Stimulated activated CD4-positive, alpha-beta T cell treated with anti-CD3 and anti-CD28 coated beads, Interleukin-2, amount 100 ng/mL, for 48 hours (primary cell): Measurements from ENCODE around the gene IGSF9.
A peak's percentile ranks its signal among the peaks of the same experiment; 100 is the strongest.

Source experiments
- DNase-seq, 2 donors: peaks; one replicate each; pipeline ENCODE4 v3.0.0-alpha.2; 2020

Gene IGSF9

DNA sequence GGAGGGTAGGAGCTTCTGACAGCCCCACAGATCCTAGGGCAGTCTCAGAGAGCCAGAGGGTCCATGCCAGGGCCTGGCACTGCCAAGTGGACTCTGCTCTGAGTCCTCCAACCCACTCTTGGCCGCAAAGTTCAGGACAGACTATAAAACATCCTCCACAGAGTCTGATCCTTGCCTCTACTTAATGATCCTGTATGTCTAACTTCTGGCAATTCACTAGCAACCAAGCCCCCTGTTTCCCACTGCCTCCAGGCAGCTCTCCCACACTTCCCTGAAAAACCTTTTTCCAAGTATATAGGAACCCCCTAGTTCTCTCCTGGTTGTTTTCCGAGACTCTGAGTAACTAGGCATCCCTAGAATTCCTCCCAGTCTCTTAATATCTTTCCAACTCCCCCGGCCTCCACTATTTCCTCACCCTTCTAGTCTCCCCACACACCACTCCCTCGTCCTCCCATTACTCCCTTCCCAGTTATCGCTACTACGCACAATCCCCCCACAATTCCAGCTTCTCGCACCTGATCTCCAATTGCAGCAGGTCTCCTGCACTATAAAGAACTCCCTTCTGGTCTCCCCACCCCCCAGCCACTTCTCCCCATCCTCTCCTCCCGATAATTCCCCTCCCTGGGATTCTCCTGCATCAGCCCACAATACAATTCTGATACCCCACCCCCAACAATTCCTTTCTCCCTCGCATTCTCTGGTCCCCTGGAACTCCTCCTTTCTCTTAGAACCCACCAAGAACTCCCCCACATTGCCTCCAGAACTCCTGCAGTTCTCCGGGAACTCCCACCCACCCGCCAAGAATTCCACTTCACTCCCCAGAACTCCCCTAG lies 574 bp downstream of the IGSF9 start:
- no peak for DNase-seq

DNA sequence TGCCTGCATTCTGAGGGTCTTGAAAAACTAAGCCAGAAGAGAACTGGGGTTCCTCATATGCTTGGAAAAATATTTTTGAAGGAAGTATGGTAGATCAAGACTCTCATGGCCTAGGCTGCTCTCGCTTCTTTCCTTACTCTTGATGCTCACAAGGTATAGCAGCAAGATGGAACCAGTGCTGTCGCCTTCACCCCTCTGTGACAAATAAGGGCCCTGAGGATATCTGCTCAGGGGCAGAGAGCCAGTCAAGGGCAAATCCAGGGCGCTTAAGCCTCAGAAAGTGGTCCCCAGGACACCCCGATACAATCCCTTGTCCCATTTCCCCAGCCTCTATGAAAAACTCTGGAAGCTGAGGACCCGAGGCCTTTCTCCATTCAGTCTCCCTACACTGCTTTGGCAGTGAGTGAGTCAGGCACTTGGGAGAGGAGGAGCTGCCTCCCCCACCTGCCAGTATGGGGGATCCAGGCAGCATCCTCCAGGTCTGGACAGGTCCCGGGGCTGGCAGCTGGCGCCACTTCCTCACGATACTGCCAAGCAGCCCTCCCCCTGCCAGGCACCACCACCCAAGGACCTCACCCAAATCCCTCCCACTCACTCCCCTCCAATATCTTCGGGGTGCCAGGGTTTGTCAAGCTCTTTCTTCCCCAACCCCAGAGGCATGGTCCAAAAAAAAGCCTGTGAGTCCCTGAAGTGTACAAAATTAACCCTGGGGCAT lies 1.3 kb downstream of the IGSF9 start:
- no peak for DNase-seq

DNA sequence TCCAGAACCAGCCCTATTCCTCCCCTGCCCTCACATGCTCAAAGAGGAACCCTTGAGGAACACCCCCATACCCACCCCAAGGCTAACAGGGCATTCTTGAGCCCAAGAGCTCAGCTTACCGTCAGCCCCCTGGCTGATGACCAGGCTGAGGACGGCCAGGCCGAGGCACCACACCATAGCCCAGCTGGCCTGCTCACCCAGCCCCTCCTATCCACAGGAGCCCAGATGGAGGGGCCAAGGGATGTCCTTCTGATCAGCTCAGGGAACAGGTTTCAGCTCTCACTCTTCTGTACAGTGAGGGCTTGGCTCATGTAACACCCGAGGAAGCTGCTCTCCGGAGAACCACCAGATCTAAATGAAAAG lies 2.2 kb downstream of the IGSF9 start:
- no peak for DNase-seq

DNA sequence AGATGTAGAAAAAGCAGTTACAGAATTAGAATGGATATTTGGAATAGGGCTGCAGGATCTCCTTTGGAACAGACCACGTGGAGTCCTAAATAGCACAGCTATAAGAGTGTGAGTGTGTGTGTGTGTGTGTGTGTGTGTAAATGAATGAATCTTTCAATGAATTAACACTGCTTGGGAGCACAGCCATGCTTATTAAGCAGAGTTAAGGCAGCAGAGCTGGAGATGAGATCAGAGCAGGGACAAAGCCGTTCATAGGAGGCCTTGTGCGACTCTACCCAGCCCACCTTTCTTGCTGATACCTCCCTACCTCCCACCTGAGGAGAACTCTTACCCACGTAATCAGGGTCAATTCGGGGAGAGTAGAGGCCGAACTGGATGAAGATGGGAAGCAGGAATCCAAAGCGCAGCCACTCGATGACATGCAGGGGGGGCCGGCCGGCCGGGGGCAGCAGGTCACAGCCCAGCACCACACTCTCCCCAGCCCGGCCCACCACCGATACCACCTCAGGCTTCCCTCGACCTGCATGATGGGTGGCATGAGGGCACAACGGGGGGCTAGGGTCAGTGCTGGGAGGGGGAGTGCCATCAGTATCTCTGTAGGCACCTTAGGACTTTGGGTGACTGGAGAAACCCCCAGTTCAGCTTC lies 2.7 kb downstream of the IGSF9 start:
- no peak for DNase-seq

DNA sequence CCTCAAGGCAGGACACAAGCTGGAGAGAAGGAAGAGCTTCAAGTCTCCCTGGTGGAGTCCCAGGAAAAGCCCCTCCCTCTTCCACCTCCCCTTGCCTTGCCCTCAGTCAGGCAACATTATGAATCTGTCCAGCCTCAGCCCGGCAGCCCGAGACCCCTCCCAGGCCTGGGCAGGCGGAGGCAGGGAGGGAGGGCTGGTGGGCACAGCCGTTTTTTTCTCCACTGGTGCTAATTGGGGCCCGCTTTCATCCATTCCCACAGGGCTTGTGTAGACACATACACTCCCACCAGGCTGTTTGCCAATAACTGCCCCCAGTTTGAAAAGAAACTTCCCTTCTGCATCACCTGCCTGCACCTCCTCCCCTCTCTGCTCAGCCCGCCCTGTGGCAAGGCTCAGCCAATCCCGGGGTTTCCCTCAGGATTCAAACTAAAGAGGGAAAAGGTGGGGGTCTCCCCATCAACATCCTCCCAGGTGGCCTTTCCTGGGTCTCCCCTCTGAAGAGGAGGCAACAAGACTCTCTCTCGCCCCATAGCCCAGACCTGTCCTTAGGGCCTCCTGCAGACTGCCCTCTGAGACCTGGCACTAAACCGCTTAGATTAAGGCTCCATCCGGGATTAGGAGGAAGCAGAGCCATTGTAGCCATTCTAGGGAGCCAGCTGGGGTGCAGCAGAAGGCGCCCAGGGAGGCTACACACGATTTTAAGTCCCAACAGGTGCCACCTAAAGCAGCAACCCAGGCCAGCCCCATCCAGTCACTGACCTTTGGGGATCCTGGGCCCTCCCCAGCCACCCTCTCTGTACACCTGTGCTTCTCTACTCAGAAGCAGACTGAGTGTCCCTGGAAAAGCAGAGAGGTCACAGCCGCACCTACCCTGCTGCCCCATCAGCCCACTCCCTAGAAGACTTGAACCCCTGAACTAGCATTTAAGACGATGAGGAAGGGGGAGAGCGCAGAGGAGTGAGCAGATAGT lies 3.5 kb downstream of the IGSF9 start:
- DNase-seq = no peak

DNA sequence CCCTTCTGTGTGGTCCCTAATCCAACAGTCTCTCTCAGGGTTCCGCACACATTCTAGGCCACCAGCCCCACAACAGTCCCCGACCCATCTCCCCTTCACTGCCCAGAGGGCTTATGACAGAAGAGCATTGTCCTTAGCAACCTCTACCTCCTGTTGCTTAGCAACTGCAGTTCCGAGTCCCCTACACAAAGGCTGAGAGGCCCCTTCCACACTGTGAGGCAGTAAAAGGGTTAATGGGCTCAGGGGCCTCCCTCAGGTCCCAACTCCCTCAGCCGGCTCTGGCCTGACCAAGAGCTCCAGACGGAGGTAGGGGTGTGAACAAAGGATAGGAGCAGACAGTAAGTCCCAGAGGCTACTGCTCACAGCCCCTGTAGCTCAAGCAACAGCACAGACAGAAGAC lies 4.3 kb downstream of the IGSF9 start:
- no peak for DNase-seq

DNA sequence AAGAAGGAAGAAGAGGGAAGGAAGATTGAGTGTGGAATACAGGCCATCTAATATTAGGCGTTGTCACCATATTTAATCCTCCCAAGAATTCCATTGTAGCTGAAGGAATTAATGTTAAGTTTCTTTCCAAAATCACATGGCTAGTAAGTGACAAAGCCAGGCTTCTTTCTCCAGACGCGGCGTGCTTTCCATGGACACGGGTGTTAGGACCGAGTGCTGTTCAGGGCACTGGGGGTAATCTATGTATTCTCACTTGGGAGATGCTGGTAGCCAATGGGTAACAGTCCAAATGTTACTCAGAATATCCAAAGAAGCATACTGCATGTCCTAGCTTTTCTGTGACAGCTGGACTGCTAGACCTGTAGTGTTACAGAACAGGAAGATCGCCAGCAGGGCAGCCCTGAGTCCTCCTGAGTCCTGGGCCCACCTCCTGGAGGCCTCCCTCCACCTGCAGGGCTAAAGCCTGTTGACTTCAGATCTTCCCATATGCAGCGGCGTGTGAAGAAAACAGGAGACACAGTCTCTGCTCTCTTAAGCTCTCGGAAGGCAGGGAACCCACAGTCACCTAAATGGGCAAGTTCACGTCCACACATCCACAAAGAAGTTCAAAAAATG lies 5.3 kb downstream of the IGSF9 start:
- no peak for DNase-seq

DNA sequence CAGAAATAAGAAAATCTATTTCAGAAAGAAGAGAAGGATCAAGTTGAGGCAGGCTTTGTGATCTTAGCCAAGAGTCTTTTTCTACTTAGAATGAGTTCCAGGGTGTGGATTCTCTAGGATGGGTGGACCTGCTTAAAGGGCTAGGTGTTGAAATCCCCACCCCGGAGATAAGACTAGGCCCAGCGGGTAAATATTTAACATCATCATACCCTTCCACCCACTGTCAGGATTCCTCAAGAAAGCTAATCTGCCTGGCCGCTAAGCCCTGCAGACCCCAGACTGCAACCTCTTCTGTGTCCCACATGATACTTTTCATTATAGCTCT lies 5.8 kb downstream of the IGSF9 start:
- no peak for DNase-seq

DNA sequence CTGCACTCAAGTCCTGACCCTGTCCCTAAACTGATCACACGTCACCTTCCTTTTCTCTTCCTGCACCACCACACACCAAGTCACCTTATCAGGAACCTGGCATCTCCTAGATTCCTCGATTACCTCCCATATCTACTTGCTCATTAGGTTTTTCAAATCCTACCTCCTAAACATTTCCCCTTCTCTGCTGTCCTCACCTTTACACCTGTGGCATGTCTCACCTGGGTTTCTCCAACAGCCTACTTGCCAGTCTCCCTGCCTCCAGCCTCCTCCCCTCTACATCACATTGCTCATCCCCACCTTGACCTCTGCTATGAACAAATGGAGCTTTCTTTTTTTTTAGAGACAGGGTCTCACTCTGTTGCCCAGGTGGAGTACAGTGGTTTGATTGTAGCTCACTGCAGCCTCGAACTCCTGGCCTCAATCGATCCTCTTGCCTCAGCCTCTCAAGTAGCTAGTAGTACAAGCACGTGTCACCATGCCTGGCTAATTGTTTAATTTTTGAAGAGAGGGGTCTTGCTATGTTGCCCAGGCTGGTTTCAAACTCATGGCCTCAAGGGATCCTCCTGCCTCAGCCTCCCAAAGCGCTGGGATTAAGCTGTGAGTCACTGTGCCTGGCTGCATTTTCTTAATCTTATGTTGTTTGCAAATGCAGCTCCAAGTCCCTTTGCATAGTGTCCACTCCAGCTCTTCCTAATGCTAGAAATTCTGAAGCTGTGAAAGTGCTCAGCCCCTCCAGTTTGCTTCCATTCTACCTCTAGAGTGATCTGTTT lies 6.3 kb downstream of the IGSF9 start:
- no peak for DNase-seq

DNA sequence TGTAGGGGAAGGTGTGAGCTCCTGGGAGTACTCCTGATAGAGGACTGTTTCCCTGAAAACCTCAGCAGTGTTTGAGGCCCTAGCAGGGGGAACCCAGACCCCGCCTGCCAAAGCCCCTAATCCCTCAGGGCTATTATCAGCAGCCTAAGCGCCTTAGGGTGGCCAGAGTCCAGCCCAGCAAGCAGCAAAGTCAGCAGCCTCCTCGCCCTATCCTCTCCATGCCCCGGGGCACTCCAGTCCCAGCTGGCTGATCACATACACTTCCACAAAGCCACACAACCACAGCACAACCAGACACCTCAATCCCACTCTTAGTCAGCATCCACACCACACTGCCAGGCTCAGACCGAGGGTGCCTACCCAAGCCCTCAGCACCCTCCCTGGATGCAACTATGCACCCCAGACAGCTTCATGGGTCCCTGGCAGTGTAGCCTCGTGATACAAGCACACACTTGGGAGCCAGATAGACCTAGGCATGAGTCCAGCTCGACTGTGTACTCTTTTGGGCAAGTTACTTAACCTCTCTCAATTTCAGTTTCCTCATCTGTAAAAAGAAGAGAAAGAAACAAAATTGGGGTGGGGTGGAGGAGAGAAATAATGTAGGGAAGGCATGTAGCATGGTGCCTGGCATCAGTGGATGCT lies 7.1 kb downstream of the IGSF9 start:
- no peak for DNase-seq

DNA sequence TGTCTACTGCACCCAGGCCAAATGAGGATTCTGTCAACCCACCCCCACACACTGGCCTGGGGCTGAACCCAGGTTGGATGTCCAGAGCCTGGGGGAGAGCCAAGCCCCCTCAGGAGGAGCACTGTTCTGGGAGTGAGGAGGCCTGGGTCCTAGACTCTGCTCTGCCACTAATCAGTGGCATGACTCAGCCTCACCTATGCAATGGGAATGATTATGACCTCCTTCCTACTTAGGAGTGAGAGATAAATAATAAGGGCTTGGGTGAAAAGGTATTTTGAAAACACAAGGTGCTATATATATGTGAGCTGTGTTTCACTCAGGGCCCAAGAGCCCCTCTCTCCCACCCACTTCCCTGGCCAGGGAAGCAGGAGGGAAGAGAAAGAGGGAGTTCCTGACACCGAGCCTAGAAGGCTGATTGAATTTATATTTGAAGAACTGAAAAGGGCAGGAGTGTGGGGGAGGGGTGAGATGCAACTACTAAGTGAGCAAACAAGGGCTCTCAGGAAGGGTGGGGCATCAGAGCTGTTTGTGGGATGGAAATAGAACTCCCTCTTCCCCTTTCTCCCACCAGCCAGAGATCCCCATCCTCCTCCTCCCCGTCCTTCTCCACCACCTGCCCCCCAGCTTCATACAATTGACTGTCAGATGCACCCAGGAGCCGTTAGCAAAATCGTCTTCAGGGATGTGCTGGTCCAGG lies 8.2 kb downstream of the IGSF9 start:
- no peak for DNase-seq

DNA sequence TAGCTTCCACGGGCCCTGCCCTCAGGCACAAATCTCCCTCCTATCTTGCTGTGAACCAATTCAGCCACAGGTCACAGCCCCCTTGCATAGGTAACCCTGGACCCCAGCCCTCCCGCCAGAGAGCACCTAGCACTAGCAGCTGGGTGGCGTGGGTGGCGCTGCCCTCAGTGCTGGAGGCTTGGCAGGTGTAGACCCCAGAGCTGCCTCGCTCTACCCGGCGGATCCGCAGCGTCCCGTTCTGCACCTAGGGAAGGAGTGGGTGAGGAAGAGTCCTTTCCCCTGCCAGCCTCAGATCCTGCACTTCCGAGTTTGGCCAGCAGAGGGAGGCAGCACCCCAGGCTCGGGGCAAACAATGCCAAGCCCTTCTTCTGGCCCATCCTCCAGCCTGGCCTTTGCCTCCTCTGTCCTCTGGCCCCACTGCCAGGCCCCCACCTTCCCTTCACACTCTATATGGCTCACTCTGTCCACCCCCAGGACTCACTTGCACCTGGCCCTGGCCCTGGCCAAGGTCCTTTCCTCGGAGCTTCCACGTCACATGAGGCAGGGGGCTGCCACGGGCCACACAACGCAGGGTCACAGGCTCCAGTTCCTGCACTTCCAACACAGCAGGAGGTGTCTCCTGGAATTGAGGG lies 9.0 kb downstream of the IGSF9 start:
- DNase-seq = peak; percentile 90 to 92

DNA sequence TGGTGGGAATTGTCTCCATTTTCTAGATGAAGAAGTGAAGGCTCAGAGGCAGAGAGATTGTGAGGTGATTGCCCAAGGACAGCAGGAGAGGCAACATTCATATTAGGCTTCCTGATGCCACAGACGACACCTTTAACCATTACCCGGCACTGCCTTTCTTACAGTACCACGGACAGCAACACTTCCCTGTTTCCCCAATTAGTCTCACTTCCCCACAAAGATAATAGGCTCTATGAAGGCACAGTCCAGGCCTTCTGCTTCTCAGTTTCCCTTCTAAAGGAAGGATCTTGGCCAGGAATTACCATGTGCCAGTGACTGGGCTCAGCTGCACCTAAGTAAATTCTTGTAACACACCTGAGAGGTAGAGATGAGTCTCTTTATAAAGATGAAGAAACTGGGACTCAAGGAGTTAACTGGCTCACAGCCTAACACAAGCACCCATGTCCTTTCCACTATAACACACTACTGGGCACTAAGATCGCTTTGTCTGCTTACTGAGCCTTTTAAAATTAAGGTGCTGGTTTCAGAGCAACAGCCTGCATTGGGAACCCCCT lies 9.6 kb downstream of the IGSF9 start:
- no peak for DNase-seq

DNA sequence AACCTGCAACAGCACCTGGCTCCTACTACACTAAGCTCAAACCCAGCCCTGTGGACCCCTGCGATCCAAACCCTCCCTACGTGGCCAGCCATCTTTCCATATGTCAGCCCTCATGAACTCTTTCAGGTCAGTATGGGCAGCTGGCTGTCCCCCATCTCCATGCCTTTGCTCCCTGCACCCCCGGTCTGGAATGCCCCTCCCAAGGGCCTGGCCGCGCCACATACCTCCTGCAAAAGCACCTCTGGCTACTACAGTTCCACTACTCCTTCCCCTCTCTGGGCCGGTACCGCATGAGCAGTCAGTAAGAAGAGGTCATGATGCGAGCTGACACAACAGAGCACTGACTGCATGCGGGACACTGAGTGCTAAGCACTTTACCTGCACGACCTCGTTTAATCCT lies 10.1 kb downstream of the IGSF9 start:
- DNase-seq = no peak

DNA sequence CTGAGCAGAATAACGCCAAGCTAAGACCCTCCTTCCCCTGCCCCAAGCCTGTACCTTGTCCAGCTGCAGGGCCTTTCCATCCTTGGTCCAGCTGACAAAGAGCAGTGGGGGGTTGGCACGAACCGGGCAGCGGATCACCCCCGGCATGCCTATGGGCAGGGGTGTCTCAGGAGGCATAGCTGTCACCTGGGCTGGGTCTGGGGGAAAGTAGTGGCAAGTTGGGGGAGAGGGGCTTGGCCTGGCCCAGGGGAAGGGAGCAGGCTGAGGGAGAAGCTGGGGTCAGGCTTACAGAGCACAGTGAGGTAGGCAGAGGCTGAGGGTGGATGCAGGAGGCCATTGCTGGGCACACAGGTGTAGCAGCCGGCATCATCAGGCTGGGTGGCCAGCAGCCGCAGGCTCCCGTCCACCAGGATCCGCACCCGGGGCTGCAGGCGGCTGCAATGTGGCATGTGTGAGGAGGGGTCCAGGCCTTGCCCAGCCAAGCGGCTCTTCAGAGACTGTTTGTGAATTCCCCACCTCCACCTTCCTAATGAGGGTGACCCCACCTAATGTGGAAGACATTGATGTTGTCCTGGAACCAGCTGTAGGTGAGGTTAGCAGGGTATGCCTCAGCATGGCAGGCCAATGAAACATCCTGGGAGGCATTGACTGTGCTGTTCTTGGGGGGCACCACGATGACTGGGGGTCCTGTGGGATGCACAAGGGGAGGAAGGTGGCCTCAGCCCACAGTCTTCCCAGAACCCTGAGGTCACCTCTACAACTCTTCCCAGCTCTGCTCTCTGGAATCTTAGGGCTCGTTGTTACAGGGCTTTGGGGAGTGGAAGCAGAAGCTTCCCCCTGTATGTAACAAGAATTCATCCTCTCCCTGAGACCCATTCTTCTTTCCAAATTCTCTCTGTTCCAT lies 11.0 kb downstream of the IGSF9 start:
- DNase-seq = no peak

DNA sequence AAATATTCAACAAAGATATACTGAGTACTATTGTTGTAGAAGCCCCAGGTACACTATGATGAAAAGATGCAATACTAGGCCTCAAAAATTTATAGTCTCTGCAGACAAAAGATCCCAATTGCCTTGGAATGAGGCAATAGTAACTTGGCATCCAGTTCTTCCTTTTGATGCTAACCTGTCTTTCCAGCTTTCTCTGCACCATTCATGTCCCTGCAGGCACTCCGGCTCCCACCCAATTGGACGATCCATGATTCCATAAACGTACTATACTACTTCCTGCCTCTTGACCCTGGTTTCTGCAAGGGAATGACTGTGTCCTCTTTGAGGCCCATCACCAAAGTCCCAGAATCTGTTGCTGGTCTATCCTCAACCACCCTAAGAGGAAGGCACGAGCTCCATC lies 12.1 kb downstream of the IGSF9 start:
- DNase-seq = no peak

DNA sequence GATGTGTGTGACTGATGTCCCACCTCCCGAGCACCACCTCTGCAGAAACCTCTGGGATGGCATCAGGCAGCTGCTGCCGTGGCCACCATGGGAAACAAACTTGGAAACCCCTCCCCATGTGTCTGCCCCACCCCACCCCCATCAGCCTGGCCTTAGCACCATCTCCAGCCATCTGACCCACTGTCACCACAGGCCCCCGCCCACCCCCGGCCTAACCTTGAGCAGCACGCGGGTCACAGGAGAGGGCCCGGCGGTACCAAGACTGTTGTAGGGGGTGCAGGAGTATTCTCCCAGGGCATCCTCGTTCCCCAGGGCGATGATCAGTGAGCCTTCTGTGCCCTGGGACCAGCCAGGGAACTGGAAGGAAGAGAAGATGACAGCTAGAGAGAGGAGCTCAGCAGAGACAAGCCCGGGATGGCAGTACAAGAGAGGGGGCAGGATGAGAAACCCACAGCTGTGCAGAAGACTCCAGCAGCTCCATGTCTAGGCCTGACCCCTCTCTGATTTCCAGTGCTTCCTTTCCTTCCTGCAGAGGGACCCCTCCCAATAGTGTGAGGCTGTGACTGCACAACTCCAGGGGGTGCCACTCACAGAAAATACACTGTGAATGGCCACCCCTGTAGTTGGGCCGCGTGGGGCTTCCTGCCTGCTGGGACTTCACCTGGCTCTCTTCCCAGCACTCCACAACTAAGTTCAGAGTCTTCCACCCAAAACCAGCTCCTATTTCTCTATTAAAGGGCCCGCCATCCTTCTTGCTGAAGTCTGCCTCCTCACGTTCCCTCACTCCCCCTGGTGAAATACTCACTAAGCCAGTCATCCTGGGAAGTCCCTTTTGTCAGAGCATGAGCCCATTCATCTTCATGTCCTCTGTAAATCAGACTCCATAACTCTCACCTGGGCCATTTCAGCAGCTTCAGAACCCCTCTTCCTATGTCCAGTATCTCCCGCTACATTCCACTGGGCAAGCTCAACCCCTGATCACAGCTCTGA lies 12.8 kb downstream of the IGSF9 start:
- DNase-seq = no peak
